ENCODE measurements around the gene GAS7.
A peak's percentile ranks its signal among the peaks of the same experiment; 100 is the strongest.

The GAS7 gene

DNA sequence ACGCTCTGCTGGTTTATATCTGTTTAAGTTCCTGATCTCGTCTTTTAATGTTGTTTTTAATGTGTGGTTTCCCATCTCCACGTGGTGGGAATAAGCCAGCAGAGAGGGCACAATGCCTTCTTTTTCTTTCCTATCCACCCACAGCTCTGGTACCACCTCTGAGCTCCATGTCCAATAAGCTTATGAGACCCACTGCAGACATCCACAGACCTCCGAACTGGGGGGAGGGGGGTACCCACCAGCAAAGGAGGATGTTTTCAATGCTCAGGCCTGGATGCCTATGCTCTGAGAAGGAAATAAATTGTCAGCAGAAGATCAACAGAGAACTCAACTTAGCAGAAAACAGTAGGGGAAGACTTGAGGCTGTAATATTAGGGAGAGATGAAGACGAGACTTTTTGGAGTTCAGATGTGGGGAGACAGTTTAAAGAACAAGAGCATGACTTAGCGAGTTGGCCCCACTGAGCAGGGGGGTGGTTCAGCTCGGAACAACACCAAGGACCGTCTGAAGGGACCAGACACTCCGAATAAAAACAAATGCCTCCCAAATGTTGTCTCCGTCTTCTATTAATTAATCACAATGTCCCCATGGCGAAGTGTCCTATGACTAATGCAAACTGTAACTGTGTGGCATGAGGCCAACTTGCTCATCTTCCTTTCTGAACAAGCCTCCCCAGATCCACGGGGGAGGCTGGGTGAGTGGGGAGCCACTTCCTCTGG is 62.7 kb downstream of the GAS7 start:
- no peak for DNase-seq (ENCODE audit: low read depth in 2 of 2)

DNA sequence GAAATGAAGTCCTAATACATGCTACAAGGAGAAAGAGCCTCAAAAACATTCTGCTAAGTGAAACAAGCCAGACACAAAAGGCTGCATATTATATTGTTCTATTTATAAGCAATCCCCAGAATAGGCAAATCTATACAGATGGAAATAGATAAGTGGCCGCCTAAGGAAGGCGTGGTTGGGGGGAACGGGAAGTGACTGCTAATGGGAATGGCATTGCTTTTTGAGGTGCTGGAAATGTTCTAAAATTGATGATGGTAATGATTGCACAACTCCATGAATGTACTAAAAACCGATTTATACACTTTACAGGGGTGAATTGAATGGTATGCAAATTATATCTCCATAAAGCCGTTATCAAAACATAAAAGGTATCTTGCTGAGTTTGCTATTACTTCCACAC is 67.7 kb downstream of the GAS7 start:
- no peak for DNase-seq (ENCODE audit: low read depth in 2 of 2)

DNA sequence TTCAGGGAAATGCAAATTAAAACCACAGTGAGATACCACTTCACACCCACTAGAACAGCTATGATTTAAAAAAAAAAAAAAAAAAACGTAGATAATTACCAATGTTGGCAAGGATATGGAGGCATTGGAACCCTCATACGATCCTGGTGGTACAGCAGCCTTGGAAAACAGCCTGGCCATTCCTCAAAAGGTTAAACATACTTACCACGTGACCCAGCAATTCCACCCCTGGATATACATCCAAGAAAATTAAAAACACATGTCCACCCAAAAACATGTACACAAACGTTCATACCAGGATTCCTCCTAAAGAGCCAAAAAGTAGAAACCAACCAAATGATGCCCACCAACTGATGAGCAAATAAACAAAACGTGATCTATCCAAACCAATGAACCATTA is 68.1 kb downstream of the GAS7 start:
- no peak for DNase-seq (ENCODE audit: low read depth in 2 of 2)

DNA sequence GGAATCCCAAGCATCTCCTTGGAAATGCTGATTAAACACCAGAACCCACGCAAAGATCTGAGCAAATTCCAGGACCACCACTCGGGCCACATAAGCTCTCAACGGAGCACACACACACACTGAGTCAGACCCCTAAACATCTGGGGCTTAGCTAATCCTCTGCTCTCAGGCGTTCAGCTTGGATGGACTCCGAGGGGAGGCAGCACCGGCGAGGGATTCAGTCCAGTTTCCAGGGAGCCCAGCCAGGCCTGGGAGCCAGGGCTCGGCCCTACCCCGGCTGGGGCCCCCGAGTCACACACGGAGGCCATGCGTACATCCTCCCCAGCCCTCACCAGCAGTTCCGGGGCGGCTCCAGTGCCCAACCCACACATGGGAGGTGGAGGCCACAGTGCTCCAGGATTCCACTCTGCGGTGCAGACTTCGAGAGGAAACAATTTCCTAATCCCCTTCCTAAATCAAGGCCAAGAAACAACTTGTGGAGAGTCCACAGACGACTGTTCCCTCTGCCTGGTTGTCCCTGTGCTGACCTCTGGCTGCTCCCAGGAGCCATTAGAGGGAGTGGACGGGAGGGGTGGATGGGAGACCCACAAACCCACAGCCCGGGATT is 70.5 kb downstream of the GAS7 start:
- DNase-seq (ENCODE audit: low read depth in 2 of 2) = no peak

DNA sequence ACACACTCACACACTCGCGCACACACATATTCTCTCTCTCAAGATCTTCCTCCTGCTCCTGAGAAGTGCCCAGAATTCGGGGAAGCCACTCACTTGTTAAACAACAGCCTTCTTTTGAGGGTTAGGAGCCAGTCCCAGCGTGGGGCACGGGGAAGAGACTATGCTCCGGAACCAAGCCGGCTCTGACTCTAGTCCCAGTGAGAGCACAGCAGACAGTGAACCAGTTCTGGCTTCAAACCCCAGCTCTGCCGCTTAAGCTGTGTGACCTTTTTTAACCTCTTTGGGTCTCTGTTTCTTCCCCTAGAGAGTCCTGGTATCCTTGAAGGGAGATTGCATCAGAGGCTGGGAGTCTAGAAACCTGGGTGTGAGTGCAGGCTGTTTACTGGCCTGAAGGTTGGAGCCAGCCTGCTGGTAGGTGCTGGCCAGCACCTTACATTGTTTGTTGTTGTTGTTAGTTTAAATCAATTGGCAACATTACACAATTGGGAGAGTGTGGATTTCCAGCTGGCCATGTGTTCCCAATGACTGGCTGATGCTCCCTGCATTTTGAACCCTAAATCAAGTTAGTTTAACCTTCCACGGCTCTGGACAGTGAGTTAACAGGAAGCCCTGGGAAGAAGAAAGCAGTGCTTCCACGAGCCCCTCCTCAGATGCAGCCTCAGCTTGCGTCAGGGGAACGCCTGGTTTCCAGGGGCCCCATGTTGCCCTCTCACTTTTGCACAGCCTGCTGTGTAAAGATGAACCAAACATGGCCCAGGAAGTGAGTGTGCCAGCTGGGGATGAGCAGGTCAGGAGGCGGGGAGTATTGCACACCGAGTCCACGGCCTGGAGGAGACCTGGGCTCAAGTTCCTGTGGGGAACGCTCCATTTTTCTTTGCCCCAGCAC is 71.5 kb downstream of the GAS7 start:
- DNase-seq (ENCODE audit: low read depth in 2 of 2) = no peak

DNA sequence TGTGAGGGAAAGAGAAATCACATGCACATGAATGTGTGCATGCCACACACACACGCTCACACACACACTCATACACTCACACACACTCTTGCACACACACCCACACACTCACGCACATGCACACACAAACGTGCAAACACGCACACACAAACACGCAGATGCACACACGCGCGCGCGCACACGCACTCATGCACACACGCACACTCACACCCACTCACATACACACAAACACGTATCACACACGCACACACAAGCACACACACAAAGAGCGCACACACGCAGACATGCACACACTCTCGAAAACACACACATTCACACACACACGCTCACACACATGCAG is 72.2 kb downstream of the GAS7 start:
- no peak for DNase-seq (ENCODE audit: low read depth in 2 of 2)

DNA sequence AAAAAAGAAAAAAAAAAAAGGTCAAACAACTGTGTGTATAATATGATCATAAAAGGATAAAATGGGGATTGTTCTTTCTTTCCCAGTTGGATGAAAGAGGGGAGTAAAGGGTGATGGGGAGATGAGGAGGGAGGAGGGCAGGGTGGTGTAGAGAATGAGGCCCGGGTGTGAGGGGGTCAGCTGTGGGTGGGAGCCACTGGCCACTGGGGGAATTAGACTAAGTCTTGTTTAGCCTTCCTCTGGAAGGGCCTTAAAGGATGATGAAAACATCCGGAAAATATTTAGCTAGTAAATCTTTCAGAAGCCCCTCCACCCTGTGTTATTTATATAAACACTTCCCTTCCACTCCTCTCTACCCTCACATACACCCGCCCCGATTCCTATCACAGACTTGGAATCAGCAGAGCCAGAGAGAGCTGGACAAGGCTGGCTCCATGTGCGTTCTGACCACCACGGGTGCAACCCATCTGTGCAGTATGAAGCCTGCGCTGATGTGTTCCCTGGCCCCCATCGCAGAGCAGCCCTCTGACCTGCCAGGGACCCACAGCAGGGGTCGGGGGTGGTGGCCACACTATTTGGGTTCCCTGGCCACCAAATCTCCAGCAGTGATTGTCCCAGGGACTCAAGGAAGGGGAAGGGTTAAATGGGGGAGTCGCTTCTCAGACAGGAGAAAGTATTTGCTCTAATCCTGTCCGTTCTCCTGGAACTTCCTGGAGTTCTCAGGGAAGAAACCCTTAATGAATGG is 72.7 kb downstream of the GAS7 start:
- no peak for DNase-seq (ENCODE audit: low read depth in 2 of 2)

DNA sequence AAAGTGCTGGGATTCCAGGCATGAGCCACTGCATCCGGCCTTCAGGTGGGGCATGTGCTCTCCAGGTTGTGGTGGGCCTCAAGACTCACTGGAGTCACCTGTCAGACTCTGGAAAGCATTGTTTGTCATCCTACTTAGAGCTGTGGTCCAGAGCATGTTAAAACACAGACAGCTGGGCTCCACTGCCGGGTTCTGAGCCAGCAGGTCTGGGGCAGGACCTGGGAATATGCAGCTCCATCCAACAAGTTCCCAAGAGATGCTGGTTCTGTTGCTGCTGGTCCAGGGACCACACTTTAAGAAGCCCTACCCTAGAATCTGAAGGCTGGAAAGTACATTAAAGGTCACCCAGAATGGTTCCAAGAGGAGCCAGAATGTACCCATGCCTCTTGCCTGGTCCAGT is 75.3 kb downstream of the GAS7 start:
- DNase-seq (ENCODE audit: low read depth in 2 of 2) = no peak

DNA sequence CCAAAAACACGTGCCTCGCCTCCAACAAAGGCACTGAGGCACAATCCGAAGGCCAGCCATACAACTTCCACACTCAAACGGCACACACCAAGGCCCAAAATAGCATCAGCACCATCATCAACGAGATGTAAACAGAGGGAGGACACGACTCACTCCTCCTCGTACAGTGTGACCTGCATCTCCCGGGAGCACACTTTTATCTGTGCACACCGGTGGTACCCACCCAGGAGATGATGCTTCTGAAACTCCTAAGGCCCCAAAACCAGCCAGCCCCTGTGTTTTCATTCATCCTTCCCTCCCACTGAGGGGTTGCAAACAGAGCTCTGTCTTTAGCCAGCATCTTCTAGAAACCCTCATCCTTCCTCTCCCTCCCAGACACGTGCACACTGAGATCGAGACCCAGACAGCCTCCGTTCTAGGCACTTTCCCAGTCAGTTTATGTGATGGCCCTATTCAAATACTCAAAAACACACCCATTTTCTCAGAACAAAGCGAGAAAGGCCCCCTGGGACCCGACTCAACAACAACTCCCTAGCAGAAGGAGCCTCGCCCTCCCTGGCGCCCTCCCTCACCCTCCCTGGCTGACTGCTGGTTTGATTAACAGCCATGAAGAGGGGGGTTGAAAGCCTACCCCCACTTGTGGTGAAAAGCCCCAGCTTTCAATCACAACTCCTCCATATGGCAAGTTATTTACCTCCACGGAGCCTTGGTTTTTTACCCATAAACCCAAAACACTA is 76.3 kb downstream of the GAS7 start:
- no peak for DNase-seq (ENCODE audit: low read depth in 2 of 2)

DNA sequence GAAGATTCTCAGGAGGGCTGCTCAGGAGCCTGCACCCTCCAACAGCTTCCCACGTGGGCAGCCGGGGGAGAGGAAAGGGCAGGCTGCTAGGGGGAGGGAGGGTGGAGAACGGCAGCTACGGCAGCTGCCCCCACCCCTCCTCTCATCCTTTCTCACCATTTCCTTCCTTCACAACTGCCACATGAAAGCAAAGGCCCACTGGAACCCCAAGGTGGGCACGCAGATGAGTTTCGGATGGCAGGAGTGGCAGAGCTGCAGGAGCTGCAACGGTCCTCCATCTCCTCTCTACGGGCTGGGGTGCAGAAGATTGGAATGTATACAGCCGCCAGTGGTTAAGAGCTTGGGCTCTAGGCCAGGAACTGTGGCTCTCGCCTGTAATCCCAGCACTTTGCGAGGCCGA is 77.7 kb downstream of the GAS7 start:
- DNase-seq (ENCODE audit: low read depth in 2 of 2) = no peak

DNA sequence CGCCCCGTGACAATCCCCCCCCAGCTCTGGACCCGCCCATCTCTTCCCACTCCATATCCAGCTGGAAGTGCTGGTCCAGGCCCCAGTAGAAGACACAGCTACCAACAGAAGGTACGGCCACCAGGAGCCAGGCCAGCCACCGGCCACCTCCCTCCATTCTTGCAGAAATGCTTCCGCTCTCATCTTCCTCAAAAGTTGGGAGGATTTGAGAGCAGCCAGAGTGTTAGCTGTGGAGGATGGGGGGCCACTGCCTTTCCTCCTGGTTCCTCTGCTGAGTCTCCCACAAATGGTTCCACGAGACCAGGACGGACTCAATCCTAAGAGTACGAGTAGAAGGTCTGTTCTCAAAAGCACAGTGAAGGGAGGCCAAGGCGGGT is 78.3 kb downstream of the GAS7 start:
- no peak for DNase-seq (ENCODE audit: low read depth in 2 of 2)

DNA sequence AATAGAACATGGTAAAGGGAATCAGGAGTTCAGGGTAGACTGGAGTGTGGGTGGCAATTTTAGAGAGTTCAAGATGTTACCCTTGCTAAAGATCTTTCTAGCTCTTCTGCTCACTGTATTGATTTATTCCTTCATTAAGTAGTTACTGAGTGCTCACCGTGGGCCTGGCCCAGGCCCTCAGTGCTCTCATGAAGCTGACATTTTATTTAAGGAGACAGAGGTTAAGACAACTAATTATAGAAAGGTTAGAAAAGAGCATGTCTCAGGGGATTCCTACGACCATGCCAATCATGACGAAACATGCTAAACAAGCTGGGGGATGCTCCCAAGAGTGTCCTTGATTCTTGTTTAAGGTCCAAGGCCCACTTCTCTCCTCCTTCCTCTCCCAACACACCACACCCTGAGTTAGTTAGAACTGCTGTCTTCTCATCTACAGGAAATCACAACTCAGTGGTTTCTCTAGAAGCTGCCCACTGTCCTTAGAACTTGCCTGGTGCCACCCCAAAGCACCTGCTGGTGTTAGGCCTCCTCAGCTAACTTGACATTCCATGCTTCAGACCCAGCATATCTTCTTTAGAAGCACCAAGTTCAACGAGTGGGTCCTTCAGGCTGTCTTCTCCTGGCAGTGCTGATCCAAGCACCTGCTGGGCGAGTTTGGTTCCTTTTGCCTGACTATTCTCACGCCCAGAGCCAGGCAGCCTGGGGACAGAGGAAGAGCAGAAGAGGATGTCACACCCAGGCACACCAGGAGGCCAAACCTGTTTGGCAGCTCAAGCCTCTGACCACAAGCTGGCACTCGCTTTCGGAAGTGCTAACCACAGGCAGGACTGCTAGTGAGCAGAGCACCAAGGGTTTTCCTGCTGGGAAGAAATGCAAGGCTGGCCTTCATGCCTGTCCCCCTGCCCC is 79.0 kb downstream of the GAS7 start:
- DNase-seq (ENCODE audit: low read depth in 2 of 2) = no peak

DNA sequence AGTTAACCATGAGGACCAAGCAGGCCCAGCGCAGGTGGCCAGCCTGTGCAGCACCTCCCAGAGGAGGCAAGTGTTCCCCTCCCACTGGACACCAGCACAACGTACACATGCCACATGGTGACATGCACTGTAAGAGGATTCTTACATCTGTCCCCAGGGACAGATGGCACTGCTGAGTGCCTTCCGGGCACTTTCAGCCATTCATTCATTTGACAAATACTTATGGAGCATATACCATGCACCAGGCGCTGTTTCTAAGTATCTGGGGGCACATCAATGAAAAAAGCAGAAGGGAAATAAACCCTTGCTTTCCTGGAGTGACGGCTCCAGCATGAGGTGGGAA is 79.6 kb downstream of the GAS7 start:
- DNase-seq (ENCODE audit: low read depth in 2 of 2) = no peak

DNA sequence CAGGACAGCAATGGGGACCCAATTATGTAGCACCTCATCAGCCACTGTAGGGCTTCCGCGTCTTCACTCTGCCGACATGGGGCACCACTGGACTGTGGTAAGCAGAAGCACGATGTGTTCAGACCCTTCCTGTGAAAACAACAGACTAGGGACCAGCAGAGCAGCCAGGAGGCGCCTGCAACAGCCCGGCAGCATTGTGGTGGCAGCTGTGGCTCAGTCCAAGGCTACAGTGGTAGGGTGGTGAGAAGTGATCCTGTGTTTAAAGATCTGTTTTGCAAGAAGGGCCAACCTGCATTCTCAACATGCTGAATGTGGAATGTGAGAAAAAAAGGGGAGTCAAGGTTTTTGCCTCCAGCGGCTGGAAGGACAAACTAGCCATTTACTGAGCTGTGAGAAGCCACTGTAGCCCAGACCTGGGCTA is 80.8 kb downstream of the GAS7 start:
- peak in 1 of 2 donors; percentile 24 for DNase-seq (ENCODE audit: low read depth in 2 of 2)

DNA sequence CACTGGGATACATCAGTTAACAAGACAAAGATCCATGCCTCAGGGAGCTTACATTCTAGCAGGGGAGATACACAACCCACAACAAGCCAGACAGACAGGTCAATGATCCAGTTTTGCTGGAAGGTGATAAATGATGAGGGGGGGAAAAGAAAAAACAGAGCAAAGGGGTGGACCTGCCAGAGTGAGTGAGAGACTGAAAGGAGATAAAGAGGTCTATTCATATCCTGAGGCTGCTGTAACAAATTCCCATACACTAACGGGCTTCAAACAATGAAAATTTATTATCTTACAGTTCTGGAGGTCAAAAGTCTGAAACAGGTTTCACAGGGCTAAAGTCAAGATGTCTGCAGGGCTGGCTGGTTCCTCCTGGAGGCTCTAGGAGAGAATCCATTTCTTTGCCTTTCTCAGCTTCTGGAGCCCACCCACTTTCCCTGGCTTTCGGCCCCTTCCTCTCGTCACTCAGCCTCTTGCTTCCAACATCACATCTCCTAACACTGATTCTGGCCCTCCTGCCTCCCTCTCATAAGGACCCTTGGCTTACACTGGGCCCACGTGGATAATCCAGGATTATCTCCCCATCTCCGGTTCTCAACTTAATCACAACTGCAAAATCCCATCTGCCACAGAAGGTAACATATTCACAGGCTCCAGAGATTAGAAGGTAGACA is 81.5 kb downstream of the GAS7 start:
- DNase-seq (ENCODE audit: low read depth in 2 of 2) = no peak

DNA sequence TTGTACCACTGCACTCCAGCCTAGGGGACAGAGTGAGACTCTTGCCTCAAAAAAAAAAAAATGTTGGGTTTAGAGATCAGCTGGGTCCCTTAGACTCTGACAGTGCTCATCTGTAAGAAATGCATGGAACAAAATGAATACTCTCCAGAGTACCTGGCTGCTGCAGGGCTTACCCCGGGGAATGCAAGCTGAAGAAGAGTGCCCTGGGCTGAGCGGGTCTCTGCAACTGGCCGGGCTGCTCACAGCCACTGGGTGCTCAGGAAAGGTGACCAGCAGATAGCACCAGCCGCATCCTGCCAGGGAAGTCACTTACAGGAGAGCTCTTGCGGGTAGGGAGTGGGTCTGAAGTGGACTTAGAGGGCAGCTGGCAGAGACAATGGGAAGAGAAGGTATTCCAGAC is 82.1 kb downstream of the GAS7 start:
- DNase-seq (ENCODE audit: low read depth in 2 of 2) = no peak

DNA sequence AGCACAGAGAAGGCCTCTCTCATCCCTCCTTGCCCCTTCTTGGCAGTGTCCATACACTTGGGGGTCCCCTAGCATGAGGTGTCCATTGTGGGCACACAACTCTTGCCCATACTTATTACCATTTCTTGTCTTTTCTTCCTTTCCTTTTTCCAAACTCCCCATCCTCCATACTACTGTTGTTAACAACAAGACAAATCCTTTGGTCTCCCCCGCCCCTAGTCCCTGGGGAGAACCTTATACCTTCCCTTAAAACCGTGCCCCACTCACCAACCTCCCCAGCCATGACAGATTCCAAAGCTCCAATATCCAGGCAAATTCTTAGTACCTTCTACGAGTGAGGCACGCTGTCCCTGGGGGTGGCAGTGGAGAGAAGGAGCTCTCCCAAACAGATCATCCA is 82.9 kb downstream of the GAS7 start:
- DNase-seq (ENCODE audit: low read depth in 2 of 2) = no peak

DNA sequence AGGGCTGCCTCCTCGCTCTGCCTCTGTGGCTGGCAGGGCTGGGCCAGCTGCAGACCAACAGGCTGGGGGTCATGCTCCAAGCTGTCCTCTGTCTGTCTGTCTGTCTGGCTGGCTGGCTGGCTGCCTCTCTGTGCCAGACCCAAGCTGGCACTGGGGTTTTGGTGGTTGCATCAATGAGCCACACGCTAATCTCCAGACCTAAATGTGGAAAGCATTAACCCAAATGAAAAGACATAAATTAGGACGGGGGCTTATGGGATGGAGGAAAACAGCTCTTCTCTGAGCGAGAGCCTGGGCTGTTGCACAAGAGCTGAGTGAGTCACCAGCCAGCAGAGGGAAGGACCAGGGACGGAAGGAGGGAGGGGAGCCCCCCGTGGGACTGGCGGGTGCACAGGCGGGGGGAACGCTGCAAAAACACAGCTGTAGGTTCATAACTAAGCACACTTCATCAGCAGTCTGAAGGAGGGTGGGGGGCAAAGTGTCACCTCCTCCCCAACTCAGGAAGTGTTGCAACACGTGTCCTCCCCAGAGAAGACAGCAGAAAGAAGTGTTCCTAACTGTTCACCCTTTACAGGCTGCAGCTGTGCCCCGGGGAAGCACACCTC is 83.4 kb downstream of the GAS7 start:
- DNase-seq (ENCODE audit: low read depth in 2 of 2) = peak; percentile 56 to 60

DNA sequence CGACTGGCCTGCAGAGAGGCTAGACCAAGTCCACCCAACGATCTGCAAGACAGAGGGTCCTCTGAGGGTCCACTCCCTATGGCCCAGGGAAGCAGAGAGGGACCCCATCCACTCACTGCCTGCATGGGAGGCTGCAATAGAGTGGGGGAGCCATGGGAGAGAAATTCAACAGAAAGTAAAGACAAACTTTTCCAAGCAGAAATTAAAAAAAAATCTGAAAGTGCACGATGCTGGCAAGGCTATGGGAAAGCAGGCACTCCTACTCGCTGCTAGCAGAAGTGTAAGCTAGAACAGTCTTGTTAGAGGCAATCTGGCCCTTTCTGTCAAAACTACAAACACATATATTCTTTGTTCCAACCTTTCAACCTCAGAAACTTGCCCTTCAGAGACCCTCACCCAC is 85.4 kb downstream of the GAS7 start:
- no peak for DNase-seq (ENCODE audit: low read depth in 2 of 2)
